ENCODE data around the gene HOXD3. TPM values are rescaled to one million over a fixed set of nuclear protein-coding genes. Genes with fewer than 3 reads are reported as not detected.

Gene HOXD3
- total RNA-seq, 2 donors from 2014 or later = 9.0 to 10.9 TPM

DNA sequence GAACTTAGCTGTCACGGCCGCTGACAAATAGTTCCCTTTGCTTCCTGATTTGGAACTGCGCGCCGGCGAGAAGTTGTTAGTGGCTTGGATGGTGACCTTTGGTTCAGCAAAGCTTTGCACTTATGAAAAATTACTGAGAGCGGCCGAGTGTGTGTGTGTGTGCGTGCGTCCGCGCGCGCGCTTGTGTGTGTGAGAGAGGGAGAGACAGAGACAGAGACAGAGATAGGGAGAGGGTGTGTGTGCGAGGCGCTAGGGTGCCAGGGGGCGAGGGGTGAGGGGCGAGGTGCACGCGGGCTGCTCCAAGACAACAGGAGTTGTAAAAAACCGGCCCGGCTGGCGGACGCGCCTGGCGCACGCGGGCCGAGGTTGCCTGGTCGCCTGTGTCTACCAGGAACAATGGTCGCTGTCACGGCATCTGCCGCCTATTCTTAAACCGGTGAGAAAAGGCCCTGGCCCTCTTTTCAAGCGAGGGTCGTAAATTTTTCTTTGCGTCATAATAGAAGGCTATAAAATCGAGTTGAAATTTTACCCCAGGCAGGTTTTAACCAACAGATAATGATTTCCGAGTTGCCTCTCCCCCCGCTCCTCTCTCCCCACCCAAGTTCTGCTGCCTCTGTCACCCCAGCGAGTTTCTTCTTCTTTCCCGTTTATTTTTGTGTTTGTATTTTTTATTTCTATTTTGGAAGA lies 535 bp downstream of the HOXD3 start:
- no peak for DNase-seq (ENCODE audit: low spot score)
- intact Hi-C loops (cut with DNase I) = no loop called here

DNA sequence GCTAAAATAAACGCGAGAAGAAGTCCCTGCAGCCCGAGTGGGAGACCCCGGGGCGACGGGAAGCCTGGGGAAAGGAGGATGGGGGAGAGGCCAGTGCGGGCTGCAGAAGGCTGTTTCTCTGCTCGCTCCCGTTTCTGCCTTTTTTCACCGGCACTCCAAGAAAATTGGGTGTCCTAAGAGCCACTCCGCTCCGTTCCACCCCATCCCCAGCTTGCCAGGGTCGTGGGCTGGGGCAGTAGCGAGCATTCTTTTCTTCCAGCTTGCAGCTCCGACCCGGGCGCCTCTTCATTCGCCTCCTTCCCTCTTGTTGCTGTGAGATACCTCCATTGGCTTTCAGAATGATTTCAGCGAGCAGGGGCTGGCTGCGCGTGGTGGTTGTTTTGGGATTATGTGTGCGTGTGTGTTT lies 1.1 kb downstream of the HOXD3 start:
- intact Hi-C loops (cut with DNase I) = no loop called here
- DNase-seq (ENCODE audit: low spot score) = no peak

DNA sequence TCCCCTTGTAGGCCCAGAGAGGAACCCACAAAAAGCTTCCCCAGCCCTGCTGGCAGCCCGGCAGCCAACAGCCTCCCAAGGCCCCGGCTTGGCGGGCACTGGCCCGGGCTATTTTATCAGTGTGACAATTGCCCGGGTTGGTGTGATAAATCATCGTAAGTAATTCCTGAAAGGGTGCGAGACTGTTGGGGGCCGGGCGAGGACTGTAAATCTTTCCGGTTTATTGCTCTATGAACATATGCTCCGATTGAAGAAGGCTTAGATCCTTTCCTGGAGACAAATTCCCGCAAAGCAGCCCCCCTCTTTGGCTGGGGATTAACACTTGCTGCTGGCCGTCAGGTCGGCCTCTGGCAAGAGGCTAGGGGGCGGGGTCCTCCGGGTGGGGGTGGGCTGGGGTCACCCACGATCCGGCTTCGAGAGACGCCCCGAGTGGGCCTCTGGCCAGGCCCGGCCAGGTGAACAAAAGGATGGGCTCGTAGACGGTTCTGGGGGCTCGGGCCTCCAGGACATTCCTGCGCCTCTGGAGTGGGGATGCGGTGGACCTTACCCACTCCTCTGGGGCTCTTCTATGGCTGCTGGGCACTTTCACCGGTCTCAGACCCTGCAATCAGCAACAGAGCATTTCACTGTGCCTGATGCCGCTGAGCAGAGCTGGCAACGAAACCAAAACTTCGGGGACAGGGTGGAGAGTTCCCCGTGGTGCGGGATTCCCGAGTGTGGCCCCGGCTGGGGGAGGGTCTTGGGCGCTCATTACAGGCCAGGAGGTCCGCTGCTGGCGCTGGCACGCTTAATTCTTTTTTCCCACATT lies 2.0 kb downstream of the HOXD3 start:
- no peak for DNase-seq (ENCODE audit: low spot score)
- intact Hi-C loops (cut with DNase I) = no loop called here

DNA sequence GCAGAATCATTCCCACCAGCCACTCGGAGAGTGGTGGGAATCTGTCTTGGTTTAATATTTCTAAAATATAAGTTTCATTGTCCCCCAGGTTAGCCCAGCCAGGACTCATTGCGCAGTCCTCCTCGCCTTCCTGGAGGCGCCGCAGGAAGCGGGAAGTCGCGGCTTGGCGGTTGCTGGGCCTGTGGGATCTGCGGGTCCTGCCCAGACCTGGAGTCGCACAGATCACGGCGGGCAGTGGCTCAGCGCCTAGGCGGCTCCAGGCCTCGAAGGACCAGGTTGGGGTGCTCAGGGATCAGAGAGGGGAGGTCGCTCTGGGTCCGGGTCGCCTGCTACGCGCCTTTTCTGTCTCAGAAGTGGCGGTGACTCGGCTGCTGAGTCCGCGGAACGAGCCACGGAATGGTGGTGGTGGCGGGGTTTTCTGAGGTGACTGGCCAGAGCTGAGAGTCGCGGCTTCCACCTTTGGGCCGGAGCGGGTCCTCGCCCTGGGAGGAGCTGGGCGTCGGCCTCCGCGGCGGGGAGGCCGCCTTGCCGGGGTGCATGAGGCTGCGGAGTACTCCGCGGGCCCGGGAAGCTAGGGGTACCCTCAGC lies 2.6 kb downstream of the HOXD3 start:
- no peak for DNase-seq (ENCODE audit: low spot score)
- intact Hi-C loops (cut with DNase I) = no loop called here

GRCh38 chr2:176160251-176160985 lies 3.3 kb downstream of the HOXD3 start:
- no peak for DNase-seq (ENCODE audit: low spot score)
- intact Hi-C loops (cut with DNase I) = no loop called here

- intact Hi-C loops (cut with DNase I) = no loop called here
- DNase-seq (ENCODE audit: low spot score) = no peak
Measured at GRCh38 chr2:176160986-176161824, 4.1 kb downstream of the HOXD3 start.

DNA sequence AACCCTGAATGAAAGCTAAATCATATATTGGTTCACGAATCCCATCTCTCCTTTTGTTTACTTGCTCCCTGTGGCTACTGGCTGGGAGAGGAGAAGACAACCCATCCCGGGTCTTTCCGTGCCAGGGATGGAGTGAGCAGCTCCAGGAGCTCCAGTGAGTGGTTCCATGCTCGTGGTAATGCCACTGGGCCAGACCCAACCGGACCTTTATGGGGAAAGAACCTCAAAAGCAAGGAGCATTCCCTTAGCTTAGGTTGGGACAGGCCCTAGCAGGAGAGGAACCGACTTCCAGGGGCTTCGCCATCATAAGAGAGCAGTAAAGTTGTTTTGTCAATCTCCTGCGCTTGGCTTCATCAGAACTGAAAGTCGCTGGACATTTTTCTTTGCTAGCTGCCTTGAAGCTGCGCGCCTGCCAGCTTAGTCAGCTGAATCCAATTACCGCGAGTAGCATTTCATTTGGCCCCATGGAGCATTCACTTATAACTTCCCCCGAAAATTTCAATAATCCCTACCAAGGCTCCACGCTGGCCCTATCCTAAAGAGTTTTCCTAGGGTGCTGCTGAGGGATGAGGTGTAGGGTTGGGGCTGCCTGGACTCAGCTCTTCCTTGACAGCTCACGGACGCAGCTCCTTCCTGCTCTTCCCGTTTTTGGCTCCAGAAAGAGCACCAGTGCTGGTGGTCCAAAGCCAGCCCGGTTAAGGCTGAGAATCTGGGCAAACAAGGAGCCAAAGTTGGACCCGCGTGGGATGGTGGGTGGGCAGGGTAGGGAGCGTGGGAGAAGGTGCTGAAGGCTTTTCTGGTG lies 4.9 kb downstream of the HOXD3 start:
- intact Hi-C loops (cut with DNase I) = no loop called here

GRCh38 chr2:176162911-176163671 lies 6.0 kb downstream of the HOXD3 start:
- intact Hi-C loops (cut with DNase I) = no loop called here

More for the DNA sequence above, 4.9 kb downstream of the HOXD3 start:
- no peak for DNase-seq (ENCODE audit: low spot score)

GRCh38 chr2:176163672-176164056 lies 6.6 kb downstream of the HOXD3 start:
- no peak for DNase-seq (ENCODE audit: low spot score)
- intact Hi-C loops (cut with DNase I) = no loop called here

More at GRCh38 chr2:176162911-176163671, 6.0 kb downstream of the HOXD3 start:
- no peak for DNase-seq (ENCODE audit: low spot score)

DNA sequence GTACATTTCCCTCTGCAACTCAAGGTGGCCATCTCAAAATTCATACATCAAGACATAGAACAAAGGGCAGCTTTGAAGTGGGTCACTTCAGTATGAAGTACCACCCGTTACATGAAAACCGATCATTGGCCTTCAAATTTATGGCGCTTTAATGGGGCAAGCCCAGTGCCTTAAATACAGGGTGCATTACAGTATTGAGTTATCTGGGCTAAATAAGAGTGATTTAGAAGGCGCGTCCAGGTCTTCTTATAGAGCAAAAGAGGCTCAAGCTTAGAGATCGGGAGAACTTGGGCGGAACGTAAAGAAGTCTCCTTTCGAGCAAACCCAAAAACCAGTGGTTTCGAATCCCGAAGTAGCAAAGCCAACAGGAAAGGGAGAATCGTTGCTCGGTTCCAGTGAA lies 7.1 kb downstream of the HOXD3 start:
- DNase-seq (ENCODE audit: low spot score) = no peak
- intact Hi-C loops (cut with DNase I) = no loop called here

GRCh38 chr2:176164611-176165369 lies 7.7 kb downstream of the HOXD3 start:
- DNase-seq (ENCODE audit: low spot score) = no peak
- intact Hi-C loops (cut with DNase I) = no loop called here

DNA sequence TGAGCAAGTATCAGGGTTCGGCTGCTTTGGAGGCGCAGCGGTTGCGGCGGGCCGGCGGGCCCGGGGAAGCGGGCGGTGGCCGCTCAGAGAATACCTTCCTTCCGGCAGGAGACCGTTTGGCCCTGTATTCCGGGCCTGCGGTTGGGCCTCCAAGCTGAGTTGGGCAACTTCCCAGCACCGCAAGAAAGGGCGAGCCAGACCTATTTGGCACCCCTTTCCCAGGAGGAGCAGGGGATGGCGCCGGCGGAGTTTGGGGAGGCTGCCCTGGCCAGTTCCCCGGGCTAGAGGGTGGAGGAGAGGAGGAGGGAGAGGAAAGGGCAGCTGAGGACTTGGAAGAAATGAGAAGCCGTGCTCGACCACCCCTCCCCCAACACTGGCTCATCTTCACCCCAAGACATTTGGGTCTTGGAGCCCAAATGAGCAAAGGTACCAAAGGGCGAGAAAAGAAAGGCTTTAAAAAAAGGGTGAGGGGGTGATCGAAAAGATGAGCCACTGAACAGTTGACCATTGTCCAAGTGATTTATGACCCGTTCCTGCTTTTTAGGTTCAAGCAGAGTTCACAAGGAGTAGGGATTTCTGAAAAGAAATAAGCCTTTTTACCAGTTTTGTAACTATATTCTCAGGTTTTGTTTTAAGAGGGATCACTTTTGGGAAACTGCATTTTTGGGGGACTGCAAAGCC lies 8.4 kb downstream of the HOXD3 start:
- DNase-seq (ENCODE audit: low spot score) = no peak
- intact Hi-C loops (cut with DNase I) = no loop called here

DNA sequence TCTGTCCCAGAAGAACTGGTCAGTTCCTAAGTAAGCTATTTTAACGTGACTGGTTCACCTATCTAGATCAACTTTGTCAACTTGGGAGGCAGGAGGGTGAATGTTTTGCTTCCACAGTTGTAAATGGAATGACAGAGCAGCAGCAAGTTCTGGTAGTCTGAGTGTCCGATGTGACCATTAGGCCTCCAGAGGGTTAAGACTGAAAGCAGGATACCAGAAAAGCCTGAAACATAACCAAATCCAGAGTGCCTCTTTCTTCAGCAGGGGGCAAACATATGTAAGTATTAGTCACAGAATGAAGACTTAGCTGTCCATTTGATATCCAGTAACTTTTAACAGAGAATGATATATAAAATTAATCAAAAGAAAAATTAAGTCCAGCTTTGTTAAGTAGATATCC lies 9.2 kb downstream of the HOXD3 start:
- no peak for DNase-seq (ENCODE audit: low spot score)
- intact Hi-C loops (cut with DNase I) = no loop called here

DNA sequence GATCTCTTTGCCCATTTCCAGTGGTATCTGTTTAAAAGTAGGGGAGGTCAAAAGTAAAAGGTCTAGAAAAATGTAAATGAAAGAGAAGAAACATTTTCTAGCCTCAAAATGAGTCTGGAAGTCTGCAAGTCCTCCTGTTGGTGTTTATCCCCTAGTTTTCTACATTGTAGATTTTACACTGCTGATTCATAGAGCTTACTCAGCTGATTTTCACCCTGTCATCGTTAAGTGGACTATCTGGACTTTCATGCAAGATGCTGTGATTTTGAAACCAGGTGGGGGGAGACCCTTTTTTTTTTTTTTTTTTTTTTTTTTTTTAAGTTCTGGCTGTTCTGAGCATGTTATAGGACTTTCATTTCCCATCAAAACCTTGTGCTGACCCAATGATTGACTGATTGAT lies 10.3 kb downstream of the HOXD3 start:
- intact Hi-C loops (cut with DNase I) = no loop called here
- no peak for DNase-seq (ENCODE audit: low spot score)

- no peak for DNase-seq (ENCODE audit: low spot score)
- intact Hi-C loops (cut with DNase I) = no loop called here
Measured at GRCh38 chr2:176169181-176169580, 12.1 kb downstream of the HOXD3 start.

DNA sequence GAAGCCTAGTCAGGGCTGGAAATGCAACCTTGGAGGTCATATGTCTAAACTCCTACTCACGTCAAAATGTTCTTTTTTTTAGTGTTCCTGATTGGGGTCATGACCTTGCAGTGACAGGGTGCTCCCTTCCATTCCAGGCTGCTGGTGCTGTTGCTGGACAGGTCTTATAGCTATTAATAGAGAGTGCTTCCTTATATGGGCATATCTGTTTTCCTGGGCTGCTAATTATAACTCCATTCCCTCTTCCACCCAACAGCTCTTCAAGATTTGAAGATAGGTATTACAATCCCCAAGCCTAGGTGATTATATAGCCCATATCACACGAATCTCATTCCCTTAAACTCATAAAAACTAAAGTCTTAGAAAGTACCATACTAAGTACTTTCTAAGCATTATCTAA lies 12.6 kb downstream of the HOXD3 start:
- intact Hi-C loops (cut with DNase I) = no loop called here
- no peak for DNase-seq (ENCODE audit: low spot score)
